ENCODE data around the gene DHX35. TPM values are rescaled to one million over a fixed set of nuclear protein-coding genes. Genes with fewer than 3 reads are reported as not detected.

DHX35 gene
- total and polyA plus RNA-seq, 12 donors: 3.2 to 12.7 (median 7.9) TPM

DNA sequence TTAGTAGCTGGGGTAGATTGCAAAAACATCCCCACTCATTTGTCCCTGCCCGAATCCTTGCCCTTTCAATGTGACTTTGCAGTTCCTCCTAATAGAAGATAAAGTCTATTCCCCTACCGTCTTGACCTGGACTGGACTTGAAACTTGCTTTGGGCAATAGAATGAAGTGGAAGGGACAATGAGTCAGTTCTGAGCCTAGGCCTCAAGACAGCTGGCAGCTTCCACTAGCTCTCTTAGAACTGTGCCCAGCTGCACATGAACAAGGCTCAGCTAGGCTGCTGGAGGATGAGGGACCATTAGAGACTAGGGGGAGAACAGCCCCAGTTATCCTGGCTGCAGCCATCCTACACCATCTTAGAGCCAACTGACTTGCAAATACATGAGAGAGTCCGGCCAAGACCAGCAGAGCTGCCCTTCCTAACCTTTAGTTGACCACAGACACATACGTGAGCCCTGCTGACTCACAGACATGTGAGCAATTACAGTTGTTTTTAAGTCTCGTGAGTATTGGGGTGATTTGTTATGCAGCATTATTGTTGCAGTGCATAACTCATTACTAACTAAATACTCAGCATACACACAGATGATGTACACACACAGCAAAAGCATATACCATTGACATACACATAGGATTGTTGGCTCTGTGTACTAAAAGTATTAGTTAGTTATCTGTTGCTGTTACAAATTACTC lies 105.5 kb downstream of the DHX35 start:
- intact Hi-C loops (cut with DNase I): no loop called here
- TF ChIP-seq, protein P1, sequence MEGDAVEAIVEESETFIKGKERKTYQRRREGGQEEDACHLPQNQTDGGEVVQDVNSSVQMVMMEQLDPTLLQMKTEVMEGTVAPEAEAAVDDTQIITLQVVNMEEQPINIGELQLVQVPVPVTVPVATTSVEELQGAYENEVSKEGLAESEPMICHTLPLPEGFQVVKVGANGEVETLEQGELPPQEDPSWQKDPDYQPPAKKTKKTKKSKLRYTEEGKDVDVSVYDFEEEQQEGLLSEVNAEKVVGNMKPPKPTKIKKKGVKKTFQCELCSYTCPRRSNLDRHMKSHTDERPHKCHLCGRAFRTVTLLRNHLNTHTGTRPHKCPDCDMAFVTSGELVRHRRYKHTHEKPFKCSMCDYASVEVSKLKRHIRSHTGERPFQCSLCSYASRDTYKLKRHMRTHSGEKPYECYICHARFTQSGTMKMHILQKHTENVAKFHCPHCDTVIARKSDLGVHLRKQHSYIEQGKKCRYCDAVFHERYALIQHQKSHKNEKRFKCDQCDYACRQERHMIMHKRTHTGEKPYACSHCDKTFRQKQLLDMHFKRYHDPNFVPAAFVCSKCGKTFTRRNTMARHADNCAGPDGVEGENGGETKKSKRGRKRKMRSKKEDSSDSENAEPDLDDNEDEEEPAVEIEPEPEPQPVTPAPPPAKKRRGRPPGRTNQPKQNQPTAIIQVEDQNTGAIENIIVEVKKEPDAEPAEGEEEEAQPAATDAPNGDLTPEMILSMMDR (IDR thresholded peaks at IDR 0.05): no peak
- no peaks in the 10 kb centered on the region for H3K9me3 ChIP-seq (replicated peaks in 1 of 3)
- DNase-seq: no peak
- no peak overlapping the region for H3K4me3 ChIP-seq
- H3K27me3 ChIP-seq: peaks cover 11% of the 10 kb centered on the region
- H3K4me1 ChIP-seq (replicated peaks in 1 of 2): no peaks in the 10 kb centered on the region
- WGBS, 4 donors: 75 to 85% (median 82%) methylated on average over 4 to 5 of the region's 5 CpGs
- no peaks in the 10 kb centered on the region for H3K36me3 ChIP-seq (replicated peaks in 1 of 2)
- no peak overlapping the region for H3K27ac ChIP-seq

DNA sequence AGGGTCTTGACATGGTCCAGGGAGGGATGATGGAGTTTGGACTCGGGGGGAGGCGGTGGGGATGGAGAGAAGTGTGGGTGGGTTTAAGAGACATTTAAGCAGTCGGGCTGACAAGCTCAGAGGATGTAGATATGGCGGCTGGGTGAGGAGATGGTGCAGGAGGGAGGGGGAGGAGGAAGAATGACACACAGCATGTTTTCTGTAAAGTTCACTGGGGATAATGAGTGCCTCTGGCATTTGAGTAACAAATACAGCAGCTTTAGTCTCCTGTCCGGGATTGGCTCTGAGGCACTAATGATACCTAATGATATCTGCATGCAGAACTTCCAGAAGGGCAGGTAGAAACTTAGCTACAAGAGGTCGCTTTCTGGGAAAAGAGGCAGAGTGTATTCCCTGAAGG lies 107.8 kb downstream of the DHX35 start:
- H3K9me3 ChIP-seq (replicated peaks in 1 of 3): no peaks in the 10 kb centered on the region
- peaks cover 11% of the 10 kb centered on the region for H3K27me3 ChIP-seq
- no peak for DNase-seq
- intact Hi-C loops (cut with DNase I): no loop called here
- H3K4me1 ChIP-seq (replicated peaks in 1 of 2): peaks cover 0 to 8% of the 10 kb centered on the region in 2 donors
- no peak overlapping the region for H3K4me3 ChIP-seq
- no peak overlapping the region for H3K27ac ChIP-seq
- WGBS, 4 donors: 53 to 69% (median 60%) methylated on average over 6 of the region's 6 CpGs
- H3K36me3 ChIP-seq (replicated peaks in 1 of 2): no peaks in the 10 kb centered on the region
- TF ChIP-seq, protein P1 (IDR thresholded peaks at IDR 0.05): no peak
- no peak for TF ChIP-seq POLR2A (IDR thresholded peaks at IDR 0.05)

DNA sequence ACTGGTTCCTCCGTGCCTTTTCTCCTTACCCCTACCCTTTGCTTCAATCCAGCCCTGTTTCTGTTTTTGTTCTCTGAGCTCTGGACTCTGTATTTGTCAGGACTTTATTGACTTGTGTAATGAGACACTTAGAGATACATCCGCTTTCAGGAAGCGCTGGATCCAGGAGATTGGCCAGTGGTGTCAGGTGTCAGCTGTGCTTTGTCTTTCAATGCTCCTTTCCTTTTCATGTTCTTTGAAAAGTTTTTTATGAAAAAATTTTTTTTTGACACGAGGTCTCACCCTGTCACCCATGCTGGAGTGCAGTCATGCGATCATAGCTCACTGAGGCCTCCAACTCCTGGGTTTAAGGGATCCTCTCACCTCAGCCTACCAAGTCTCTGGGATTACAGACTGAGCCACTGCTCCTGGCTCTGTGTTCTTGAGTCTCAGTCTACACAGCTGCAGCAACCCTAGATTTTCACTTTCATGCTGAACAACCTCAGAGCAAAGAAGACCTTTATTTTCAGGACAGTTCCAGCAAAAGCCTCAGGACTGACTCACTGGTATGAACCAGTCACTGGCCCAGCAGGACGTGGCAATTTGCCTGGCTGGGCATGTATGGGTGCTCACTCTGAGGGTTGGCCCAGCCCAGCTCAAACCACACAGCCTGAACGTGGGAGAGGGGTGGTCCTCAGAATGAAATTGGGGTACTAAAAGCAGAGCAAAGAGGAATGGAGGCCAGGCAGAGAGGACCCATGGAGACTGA lies 108.5 kb downstream of the DHX35 start:
- peaks cover 11% of the 10 kb centered on the region for H3K27me3 ChIP-seq

DNA sequence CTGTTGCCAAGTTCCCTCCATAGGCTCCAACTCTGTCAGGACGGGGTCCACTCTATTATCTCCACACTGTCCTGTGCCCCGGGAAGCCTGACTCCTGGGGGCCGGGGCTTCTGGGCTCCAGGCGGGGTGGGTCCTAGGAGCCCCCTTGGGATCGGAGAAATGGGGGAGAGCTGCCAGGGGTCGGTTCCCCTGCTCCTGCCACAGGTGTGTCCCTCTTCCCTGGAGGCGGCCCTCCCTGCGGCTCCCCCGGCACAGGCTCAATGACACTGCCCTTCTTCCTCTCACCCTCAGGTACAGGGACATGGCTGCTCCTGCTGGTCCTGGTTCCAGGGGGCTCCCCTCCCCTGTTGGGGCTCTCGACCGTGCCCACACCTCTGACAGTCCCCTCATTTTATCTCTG lies 110.0 kb downstream of the DHX35 start:
- 89 to 93% (median 92%) methylated on average over 6 to 11 of the region's 11 CpGs for WGBS, 4 donors
- H3K27me3 ChIP-seq: peaks cover 11% of the 10 kb centered on the region

More for the DNA sequence above, 108.5 kb downstream of the DHX35 start:
- H3K4me3 ChIP-seq: no peak overlapping the region
- WGBS, 4 donors: 59 to 75% (median 67%) methylated on average over 7 of the region's 7 CpGs
- TF ChIP-seq, protein P1 (IDR thresholded peaks at IDR 0.05): no peak
- no peak for TF ChIP-seq POLR2A (IDR thresholded peaks at IDR 0.05)
- H3K9me3 ChIP-seq (replicated peaks in 1 of 3): no peaks in the 10 kb centered on the region
- no peak overlapping the region for H3K27ac ChIP-seq
- peaks cover 0 to 8% of the 10 kb centered on the region in 2 donors for H3K4me1 ChIP-seq (replicated peaks in 1 of 2)
- DNase-seq: peak; percentile 38 to 82 (median 59)
- no peaks in the 10 kb centered on the region for H3K36me3 ChIP-seq (replicated peaks in 1 of 2)
- intact Hi-C loops (cut with DNase I): no loop called here

More for the DNA sequence above, 110.0 kb downstream of the DHX35 start:
- Histone ChIP-seq H3K4me3 (no peak overlapping the region), H3K27ac (no peak overlapping the region), H3K4me1 (replicated peaks in 1 of 2) (peaks cover 0 to 8% of the 10 kb centered on the region in 2 donors), H3K9me3 (replicated peaks in 1 of 3) (no peaks in the 10 kb centered on the region), H3K36me3 (replicated peaks in 1 of 2) (no peaks in the 10 kb centered on the region)
- intact Hi-C loops (cut with DNase I): no loop called here
- TF ChIP-seq, protein P1 (IDR thresholded peaks at IDR 0.05): no peak
- TF ChIP-seq POLR2A (IDR thresholded peaks at IDR 0.05): no peak
- DNase-seq: no peak
